Body of pancreas (tissue), 4 donors: Measurements from ENCODE around the gene DYNC1LI2.

Experiments used
- POLR2A ChIP-seq, 3 donors: fragments of 450-650 bp; IDR thresholded peaks; one replicate each; pipeline ENCODE4 v1.6.1; 2016; ENCODE audit warnings: antibody characterized with exemption in 3 of 3, mild to moderate bottlenecking in 2 of 3
- TF ChIP-seq, protein P1 (sequence below), 7 experiments: fragments of 450-650 bp in 4 of 7; fragments of 200-600 bp in 3 of 7; sonication (generic) in 3 of 7; IDR thresholded peaks; one replicate each; pipeline ENCODE4 v1.5.1; 2016 to 2019; ENCODE audit warnings: antibody characterized with exemption in 7 of 7

GRCh38 chr16:66728804-66729203 lies 22.6 kb downstream of the DYNC1LI2 start:
- TF ChIP-seq, protein P1, sequence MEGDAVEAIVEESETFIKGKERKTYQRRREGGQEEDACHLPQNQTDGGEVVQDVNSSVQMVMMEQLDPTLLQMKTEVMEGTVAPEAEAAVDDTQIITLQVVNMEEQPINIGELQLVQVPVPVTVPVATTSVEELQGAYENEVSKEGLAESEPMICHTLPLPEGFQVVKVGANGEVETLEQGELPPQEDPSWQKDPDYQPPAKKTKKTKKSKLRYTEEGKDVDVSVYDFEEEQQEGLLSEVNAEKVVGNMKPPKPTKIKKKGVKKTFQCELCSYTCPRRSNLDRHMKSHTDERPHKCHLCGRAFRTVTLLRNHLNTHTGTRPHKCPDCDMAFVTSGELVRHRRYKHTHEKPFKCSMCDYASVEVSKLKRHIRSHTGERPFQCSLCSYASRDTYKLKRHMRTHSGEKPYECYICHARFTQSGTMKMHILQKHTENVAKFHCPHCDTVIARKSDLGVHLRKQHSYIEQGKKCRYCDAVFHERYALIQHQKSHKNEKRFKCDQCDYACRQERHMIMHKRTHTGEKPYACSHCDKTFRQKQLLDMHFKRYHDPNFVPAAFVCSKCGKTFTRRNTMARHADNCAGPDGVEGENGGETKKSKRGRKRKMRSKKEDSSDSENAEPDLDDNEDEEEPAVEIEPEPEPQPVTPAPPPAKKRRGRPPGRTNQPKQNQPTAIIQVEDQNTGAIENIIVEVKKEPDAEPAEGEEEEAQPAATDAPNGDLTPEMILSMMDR (IDR thresholded peaks at IDR 0.05): no peak
- TF ChIP-seq POLR2A (IDR thresholded peaks at IDR 0.05): no peak
